ENCODE data around the gene ADNP.

ADNP gene

GRCh38 chr20:50932016-50932485 is 814 bp upstream of the ADNP start:
- no peak for DNase-seq

- DNase-seq = no peak
Measured at GRCh38 chr20:50930976-50931305, 296 bp downstream of the ADNP start.

- no peak for DNase-seq
Measured at GRCh38 chr20:50930139-50930975, 880 bp downstream of the ADNP start.

- peak; percentile 96 for DNase-seq
Measured at GRCh38 chr20:50929299-50930138, 1.7 kb downstream of the ADNP start.

- DNase-seq = no peak
Measured at GRCh38 chr20:50928469-50928868, 2.8 kb downstream of the ADNP start.

- no peak for DNase-seq
Measured at GRCh38 chr20:50926530-50926929, 4.7 kb downstream of the ADNP start.

- DNase-seq = no peak
Measured at GRCh38 chr20:50924261-50924920, 6.8 kb downstream of the ADNP start.

- no peak for DNase-seq
Measured at GRCh38 chr20:50921803-50922501, 9.3 kb downstream of the ADNP start.

- no peak for DNase-seq
Measured at GRCh38 chr20:50920997-50921396, 10.2 kb downstream of the ADNP start.

- peak; percentile 43 for DNase-seq
Measured at GRCh38 chr20:50919567-50919966, 11.7 kb downstream of the ADNP start.

GRCh38 chr20:50918403-50918802 is 12.8 kb downstream of the ADNP start:
- no peak for DNase-seq

- no peak for DNase-seq
Measured at GRCh38 chr20:50916934-50917333, 14.3 kb downstream of the ADNP start.

- DNase-seq = peak; percentile 70
Measured at GRCh38 chr20:50916257-50916656, 15.0 kb downstream of the ADNP start.

- peak; percentile 66 for DNase-seq
Measured at GRCh38 chr20:50915424-50915823, 15.8 kb downstream of the ADNP start.

GRCh38 chr20:50913690-50914375 is 17.4 kb downstream of the ADNP start:
- DNase-seq = peak; percentile 84

GRCh38 chr20:50911716-50912115 is 19.5 kb downstream of the ADNP start:
- DNase-seq = no peak

- DNase-seq = peak; percentile 85
Measured at GRCh38 chr20:50911030-50911429, 20.2 kb downstream of the ADNP start.

- no peak for DNase-seq
Measured at GRCh38 chr20:50909413-50909812, 21.8 kb downstream of the ADNP start.

GRCh38 chr20:50904067-50904570 is 27.1 kb downstream of the ADNP start:
- DNase-seq = no peak

GRCh38 chr20:50903353-50904051 is 27.7 kb downstream of the ADNP start:
- no peak for DNase-seq

- no peak for DNase-seq
Measured at GRCh38 chr20:50901301-50901700, 29.9 kb downstream of the ADNP start.
